K562 (cell line): ENCODE results near the gene UMODL1. TPM values are rescaled to one million over a fixed set of nuclear protein-coding genes. Genes with fewer than 3 reads are reported as not detected.

Source experiments
- ATAC-seq: fragments of 200-7000 bp; cut with Tn5 transposase; 3 replicates; pipeline ENCODE4 v1.9.1; 2020; ENCODE audit warnings: moderate library complexity
- BruUV-seq: library from RNA; stranded (reverse); fragments of 400-500 nt; replicated peaks from 2 replicates; lab custom pipeline; 2021; lab: Mats Ljungman, UMichigan
- CTCF ChIA-PET: fragments of 300-600 bp; formaldehyde crosslinking; extraction: SDS; loops from one replicate; lab custom pipeline; 2021; ENCODE audit warnings: low intra/inter-chr PET ratio; lab: Yijun Ruan, JAX
- POLR2A ChIA-PET: fragments of 300-600, 350-650 bp; sonication (Branson Sonifier 250); formaldehyde crosslinking; extraction: SDS; loops from one replicate; lab custom pipeline; 2021; ENCODE audit warnings: antibody characterized with exemption, inconsistent platforms; lab: Yijun Ruan, JAX
- DNase-seq, 4 experiments: peaks; one replicate each; pipeline versions ENCODE4 v3.0.0 to v3.0.0-alpha.2; 2011 to 2018; ENCODE audit warnings: low spot score in 3 of 4, mixed read lengths in 3 of 4; ENCODE audit errors: extremely low read depth in 1 of 4
- FAIRE-seq: peaks from 2 replicates; lab custom pipeline; 2011; peaks lifted over from hg19 to GRCh38; lab: Jason Lieb, UNC
- H2AFZ ChIP-seq: 2 replicates; pipeline ENCODE4 v1.6.0; 2011; ENCODE audit warnings: low read depth, low read length, control low read depth, inconsistent platforms
- H3K27ac ChIP-seq: fragments of 200-600 bp; 3 replicates; pipeline ENCODE4 v1.8.0; 2011; ENCODE audit warnings: low read depth, mild to moderate bottlenecking, control low read depth, inconsistent platforms, low read length, moderate library complexity, mixed read lengths; ENCODE audit errors: extremely low read depth
- H3K27me3 ChIP-seq, 2 experiments: fragments of 300-600 bp in 1 of 2; 2 replicates in 1 of 2; 3 replicates in 1 of 2; pipeline versions ENCODE4 v1.6.0 to v1.8.0; 2011; ENCODE audit warnings: inconsistent platforms in 2 of 2, low read length in 2 of 2, mild to moderate bottlenecking in 1 of 2, mixed read lengths in 1 of 2, moderate library complexity in 1 of 2; ENCODE audit not compliant: control insufficient read depth in 2 of 2, insufficient read depth in 2 of 2
- H3K36me3 ChIP-seq: fragments of 300-600 bp; 3 replicates; pipeline ENCODE4 v1.8.0; 2011; ENCODE audit warnings: mild to moderate bottlenecking, low read length, inconsistent platforms; ENCODE audit not compliant: control insufficient read depth, insufficient read depth
- H3K4me1 ChIP-seq, 2 experiments: fragments of 200-600 bp in 1 of 2; replicated peaks in 1 of 2; 2 replicates in 1 of 2; 3 replicates in 1 of 2; pipeline versions ENCODE4 v1.5.1 to v1.8.0; 2011; ENCODE audit warnings: inconsistent platforms in 2 of 2, low read length in 2 of 2, mild to moderate bottlenecking in 1 of 2, mixed read lengths in 1 of 2, moderate library complexity in 1 of 2; ENCODE audit not compliant: control insufficient read depth in 2 of 2, insufficient read depth in 2 of 2
- H3K4me2 ChIP-seq: 2 replicates; pipeline ENCODE4 v1.6.1; 2011; ENCODE audit warnings: low read length, control low read depth, inconsistent platforms, mixed read lengths; ENCODE audit not compliant: insufficient read depth
- H3K4me3 ChIP-seq: fragments of 200-600 bp; sonication (generic), shearing (Covaris generic); 2 replicates; pipeline ENCODE4 v1.5.1; 2016; ENCODE audit warnings: control low read depth, inconsistent platforms
- H3K79me2 ChIP-seq: fragments of 200-600 bp; 3 replicates; pipeline ENCODE4 v1.8.0; 2011; ENCODE audit warnings: low read length, inconsistent platforms; ENCODE audit not compliant: control insufficient read depth, insufficient read depth
- H3K9ac ChIP-seq, 2 experiments: 2 replicates each; pipeline versions ENCODE4 v1.6.0 to v1.6.1; 2011; ENCODE audit warnings: low read depth in 2 of 2, low read length in 2 of 2, control low read depth in 1 of 2, inconsistent platforms in 1 of 2, mild to moderate bottlenecking in 1 of 2, mixed read lengths in 1 of 2; ENCODE audit not compliant: insufficient read depth in 1 of 2
- H3K9me1 ChIP-seq: one replicate; pipeline ENCODE4 v1.6.0; 2011; ENCODE audit warnings: inconsistent platforms, mild to moderate bottlenecking, low read length, moderate library complexity; ENCODE audit not compliant: control insufficient read depth, insufficient read depth
- H3K9me3 ChIP-seq: replicated peaks from 2 replicates; pipeline ENCODE4 v1.5.1; 2011; ENCODE audit warnings: low read depth, low read length, inconsistent platforms; ENCODE audit not compliant: control insufficient read depth, insufficient read depth
- H4K20me1 ChIP-seq: replicated peaks from 2 replicates; pipeline ENCODE4 v1.6.1; 2011; ENCODE audit warnings: low read length, inconsistent platforms, mixed read lengths; ENCODE audit not compliant: control insufficient read depth, insufficient read depth
- BCLAF1 ChIP-seq, 2 experiments: fragments of 450-650 bp in 1 of 2; IDR thresholded peaks; 2 replicates each; pipeline ENCODE4 v1.6.1; 2011 to 2017; ENCODE audit warnings: low read depth in 2 of 2, antibody characterized with exemption in 1 of 2, borderline replicate concordance in 1 of 2, low read length in 1 of 2, mild to moderate bottlenecking in 1 of 2, mixed read lengths in 1 of 2; ENCODE audit not compliant: control insufficient read depth in 1 of 2
- EP400 ChIP-seq: fragments of 450-650 bp; IDR thresholded peaks from 2 replicates; pipeline ENCODE4 v1.6.1; 2017; ENCODE audit warnings: antibody characterized with exemption, mild to moderate bottlenecking, moderate library complexity
- MNT ChIP-seq, 2 experiments: fragments of 450-650 bp; conservative IDR thresholded peaks; 2 replicates each; pipeline ENCODE4 v1.6.1; 2017; ENCODE audit warnings: mild to moderate bottlenecking in 2 of 2, moderate library complexity in 2 of 2
- NFYB ChIP-seq: IDR thresholded peaks from 2 replicates; pipeline ENCODE4 v1.6.1; 2011; ENCODE audit warnings: mild to moderate bottlenecking, moderate library complexity; ENCODE audit not compliant: insufficient read length; ENCODE audit errors: extremely low read depth
- ZC3H8 ChIP-seq: fragments of 450-650 bp; IDR thresholded peaks from 2 replicates; pipeline ENCODE4 v1.6.1; 2017
- ZNF384 ChIP-seq: IDR thresholded peaks from 2 replicates; pipeline ENCODE4 v1.6.1; 2012; ENCODE audit warnings: low read depth, low read length, improper control_type of control experiment
- ZNF561 ChIP-seq: fragments of 450-650 bp; formaldehyde crosslinking; conservative IDR thresholded peaks from 2 replicates; pipeline ENCODE4 v1.4.0; 2020; ENCODE audit warnings: mild to moderate bottlenecking, moderate library complexity
- WGBS: fragments of 100-300 bp; shearing (Covaris generic); methylation state at CpG from one replicate; pipeline ENCODE4 v1.1.6; 2016; ENCODE audit warnings: low coverage, mixed read lengths; ENCODE audit not compliant: insufficient coverage; ENCODE audit errors: missing lambda C conversion rate; 5-methylcytosine and 5-hydroxymethylcytosine counted together
- in situ Hi-C: fragments of 300-500 bp; cut with MboI; formaldehyde crosslinking; loops from 4 replicates; pipeline ENCODE4 v1.15.0; 2018; ENCODE audit warnings: inconsistent platforms, mixed read lengths
- intact Hi-C: fragments of 100-400 bp; cut with micrococcal nuclease; formaldehyde crosslinking; loops from 2 replicates; pipeline ENCODE4 v1.14.2; 2022
- polyA plus RNA-seq, 8 experiments: library from polyadenylated mRNA; depleted of rRNA in 4 of 8; stranded (reverse) in 5 of 8; unstranded in 3 of 8; fragments of >200 nt; fragmentation: Nextera tagmentation in 2 of 8; fragmentation: Illumina TruSeq in 1 of 8; extraction: Ambion mirVana in 2 of 8; extraction: Trizol in 1 of 8; gene quantifications; 2 replicates each; pipeline versions ENCODE4 v1.2.1 to v1.2.3, GENCODE V29; 2011 to 2014; ENCODE audit warnings: inconsistent platforms in 1 of 8, missing spikeins in 1 of 8
- total RNA-seq, 7 experiments: library from RNA; depleted of rRNA in 6 of 7; stranded (reverse); fragments of >200 nt in 6 of 7; fragmentation: Illumina TruSeq in 2 of 7; extraction: Trizol in 2 of 7; gene quantifications; 2 replicates each; pipeline versions ENCODE4 v1.2.1 to v1.2.3, GENCODE V29; 2011 to 2021; ENCODE audit warnings: low replicate concordance in 1 of 7
- TF ChIP-seq, protein P1 (sequence below), 3 experiments: IDR thresholded peaks in 2 of 3; conservative IDR thresholded peaks in 1 of 3; 2 replicates each; pipeline ENCODE4 v1.5.1; 2011 to 2012; ENCODE audit warnings: low read length in 3 of 3, mild to moderate bottlenecking in 3 of 3, control low read depth in 2 of 3, improper control_type of control experiment in 1 of 3, inconsistent platforms in 1 of 3, low read depth in 1 of 3, mixed read lengths in 1 of 3, moderate library complexity in 1 of 3; ENCODE audit not compliant: insufficient read depth in 2 of 3
- TF ChIP-seq, protein P2 (sequence below): sonication (generic); formaldehyde crosslinking; IDR thresholded peaks from 2 replicates; pipeline ENCODE4 v1.8.0; 2022; ENCODE audit warnings: mild to moderate bottlenecking, missing genetic modification reagents

The UMODL1 gene
- total and polyA plus RNA-seq, 9 of the 15 experiments (the other 6 are each of a cell fraction or from before 2014, with no cell fraction given): not detected

GRCh38 chr21:42186591-42186990 is 115.5 kb downstream of the UMODL1 start:
- Histone ChIP-seq H4K20me1 (no peaks in the 10 kb centered on the region), H3K27ac (no peak overlapping the region), H2AFZ (no peak overlapping the region), H3K27me3 (peaks cover 12 to 23% of the 10 kb centered on the region in 2 experiments; a peak in 4 of 5 replicates), H3K4me3 (no peak overlapping the region), H3K79me2 (no peaks in the 10 kb centered on the region), H3K9me1 (no peaks in the 10 kb centered on the region), H3K9ac (no peak overlapping the region), H3K36me3 (no peaks in the 10 kb centered on the region), H3K4me1 (no peaks in the 10 kb centered on the region), H3K9me3 (no peaks in the 10 kb centered on the region), H3K4me2 (no peak overlapping the region)
- no peak for ATAC-seq
- no TSS peak for BruUV-seq
- DNase-seq: no peak
- intact Hi-C loops (no loop called here), in situ Hi-C loops (no loop called here)
- POLR2A ChIA-PET: no interaction called here
- CTCF ChIA-PET: interaction anchor here (0.5 kb wide), 1 partner anchor 263 kb away, joined by 3 read pairs; no protein-coding TSS in a partner anchor
- WGBS: 0% methylated on average over 2 of the region's 2 CpGs
- FAIRE-seq: no peak
- TF ChIP-seq, protein P1, sequence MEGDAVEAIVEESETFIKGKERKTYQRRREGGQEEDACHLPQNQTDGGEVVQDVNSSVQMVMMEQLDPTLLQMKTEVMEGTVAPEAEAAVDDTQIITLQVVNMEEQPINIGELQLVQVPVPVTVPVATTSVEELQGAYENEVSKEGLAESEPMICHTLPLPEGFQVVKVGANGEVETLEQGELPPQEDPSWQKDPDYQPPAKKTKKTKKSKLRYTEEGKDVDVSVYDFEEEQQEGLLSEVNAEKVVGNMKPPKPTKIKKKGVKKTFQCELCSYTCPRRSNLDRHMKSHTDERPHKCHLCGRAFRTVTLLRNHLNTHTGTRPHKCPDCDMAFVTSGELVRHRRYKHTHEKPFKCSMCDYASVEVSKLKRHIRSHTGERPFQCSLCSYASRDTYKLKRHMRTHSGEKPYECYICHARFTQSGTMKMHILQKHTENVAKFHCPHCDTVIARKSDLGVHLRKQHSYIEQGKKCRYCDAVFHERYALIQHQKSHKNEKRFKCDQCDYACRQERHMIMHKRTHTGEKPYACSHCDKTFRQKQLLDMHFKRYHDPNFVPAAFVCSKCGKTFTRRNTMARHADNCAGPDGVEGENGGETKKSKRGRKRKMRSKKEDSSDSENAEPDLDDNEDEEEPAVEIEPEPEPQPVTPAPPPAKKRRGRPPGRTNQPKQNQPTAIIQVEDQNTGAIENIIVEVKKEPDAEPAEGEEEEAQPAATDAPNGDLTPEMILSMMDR (IDR thresholded peaks at IDR 0.05 in 2 of 3, conservative IDR thresholded peaks at IDR 0.05 in 1 of 3; ENCODE audit: insufficient read depth in 2 of 3, low read depth in 1 of 3, low read length in 3 of 3): no peak
- TF ChIP-seq ZNF561 (CRISPR knock-in tag) (no peak), MNT (conservative IDR thresholded peaks at IDR 0.05) (no peak), ZNF384 (no peak), EP400 (no peak), NFYB (no peak), BCLAF1 (IDR thresholded peaks at IDR 0.05; ENCODE audit: borderline replicate concordance in 1 of 2, control insufficient read depth in 1 of 2, low read depth in 2 of 2, low read length in 1 of 2) (no peak), ZC3H8 (no peak)
- TF ChIP-seq, protein P2, sequence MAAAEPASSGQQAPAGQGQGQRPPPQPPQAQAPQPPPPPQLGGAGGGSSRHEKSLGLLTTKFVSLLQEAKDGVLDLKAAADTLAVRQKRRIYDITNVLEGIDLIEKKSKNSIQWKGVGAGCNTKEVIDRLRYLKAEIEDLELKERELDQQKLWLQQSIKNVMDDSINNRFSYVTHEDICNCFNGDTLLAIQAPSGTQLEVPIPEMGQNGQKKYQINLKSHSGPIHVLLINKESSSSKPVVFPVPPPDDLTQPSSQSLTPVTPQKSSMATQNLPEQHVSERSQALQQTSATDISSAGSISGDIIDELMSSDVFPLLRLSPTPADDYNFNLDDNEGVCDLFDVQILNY (CRISPR knock-in tag): no peak
